Hepatocyte (in vitro differentiated cells): Measurements from ENCODE around the gene JADE1. TPM values are rescaled to one million over a fixed set of nuclear protein-coding genes. Genes with fewer than 3 reads are reported as not detected.

Experiments used
- DNase-seq: peaks from one replicate; pipeline ENCODE4 v3.0.0-alpha.2; 2016; ENCODE audit warnings: low spot score
- H2AFZ ChIP-seq: fragments of 200-600 bp; sonication (generic); 2 replicates; pipeline ENCODE4 v1.6.0; 2016; ENCODE audit warnings: antibody characterized with exemption, mild to moderate bottlenecking
- H3K27ac ChIP-seq: fragments of 200-600 bp; sonication (generic); 2 replicates; pipeline ENCODE4 v1.5.1; 2016; ENCODE audit warnings: mild to moderate bottlenecking
- H3K27me3 ChIP-seq: fragments of 200-600 bp; sonication (generic); 2 replicates; pipeline ENCODE4 v1.6.1; 2016
- H3K36me3 ChIP-seq: fragments of 200-600 bp; sonication (generic); replicated peaks from 2 replicates; pipeline ENCODE4 v1.5.1; 2016; ENCODE audit warnings: low read depth; ENCODE audit not compliant: insufficient read depth
- H3K4me1 ChIP-seq: fragments of 200-600 bp; sonication (generic); 2 replicates; pipeline ENCODE4 v1.5.1; 2016; ENCODE audit warnings: mild to moderate bottlenecking, moderate library complexity; ENCODE audit not compliant: insufficient read depth
- H3K4me2 ChIP-seq: fragments of 200-600 bp; sonication (generic); 2 replicates; pipeline ENCODE4 v1.6.0; 2016
- H3K4me3 ChIP-seq: fragments of 200-600 bp; sonication (generic); 2 replicates; pipeline ENCODE4 v1.5.1; 2016; ENCODE audit warnings: mild to moderate bottlenecking
- H3K79me2 ChIP-seq: fragments of 200-600 bp; sonication (generic); 2 replicates; pipeline ENCODE4 v1.6.0; 2017; ENCODE audit warnings: mild to moderate bottlenecking
- H3K9me2 ChIP-seq: fragments of 200-600 bp; sonication (generic); replicated peaks from 2 replicates; pipeline ENCODE4 v1.6.0; 2017; ENCODE audit warnings: mild to moderate bottlenecking; ENCODE audit not compliant: insufficient read depth
- H3K9me3 ChIP-seq: fragments of 200-600 bp; sonication (generic); 2 replicates; pipeline ENCODE4 v1.5.1; 2016; ENCODE audit warnings: low read depth, mild to moderate bottlenecking
- H4K20me1 ChIP-seq: fragments of 200-600 bp; sonication (generic); 2 replicates; pipeline ENCODE4 v1.6.0; 2016; ENCODE audit warnings: mild to moderate bottlenecking; ENCODE audit not compliant: insufficient read depth, poor library complexity, severe bottlenecking
- CTCF ChIP-seq: fragments of 200-600 bp; sonication (generic); IDR thresholded peaks from 2 replicates; pipeline ENCODE4 v1.5.1; 2016; ENCODE audit warnings: antibody characterized with exemption, mild to moderate bottlenecking; ENCODE audit not compliant: poor library complexity
- EZH2 ChIP-seq: fragments of 200-600 bp; sonication (generic); IDR thresholded peaks from 2 replicates; pipeline ENCODE4 v1.6.1; 2016; ENCODE audit warnings: antibody characterized with exemption, mild to moderate bottlenecking, borderline replicate concordance
- EZH2phosphoT487 ChIP-seq: fragments of 200-600 bp; sonication (generic); IDR thresholded peaks from one replicate; pipeline ENCODE4 v1.6.1; 2018; ENCODE audit warnings: antibody characterized with exemption, mild to moderate bottlenecking, low read depth, moderate library complexity; ENCODE audit not compliant: unreplicated experiment, severe bottlenecking
- WGBS: methylation state at CpG from one replicate; pipeline ENCODE4 v1.1.6; 2016; ENCODE audit warnings: low lambda C conversion rate; ENCODE audit errors: missing lambda C conversion rate; 5-methylcytosine and 5-hydroxymethylcytosine counted together
- polyA plus RNA-seq: library from polyadenylated mRNA; unstranded; fragments of >200 nt; fragmentation: Nextera tagmentation; extraction: Ambion mirVana; gene quantifications from 2 replicates; pipeline ENCODE4 v1.2.1, GENCODE V29; 2016
- total RNA-seq: library from RNA; depleted of rRNA; stranded (reverse); fragments of >200 nt; gene quantifications from 2 replicates; pipeline ENCODE4 v1.2.3, GENCODE V29; 2014

Gene JADE1
- total and polyA plus RNA-seq, 2 experiments from 2014 or later: 21.0 to 27.7 TPM

DNA sequence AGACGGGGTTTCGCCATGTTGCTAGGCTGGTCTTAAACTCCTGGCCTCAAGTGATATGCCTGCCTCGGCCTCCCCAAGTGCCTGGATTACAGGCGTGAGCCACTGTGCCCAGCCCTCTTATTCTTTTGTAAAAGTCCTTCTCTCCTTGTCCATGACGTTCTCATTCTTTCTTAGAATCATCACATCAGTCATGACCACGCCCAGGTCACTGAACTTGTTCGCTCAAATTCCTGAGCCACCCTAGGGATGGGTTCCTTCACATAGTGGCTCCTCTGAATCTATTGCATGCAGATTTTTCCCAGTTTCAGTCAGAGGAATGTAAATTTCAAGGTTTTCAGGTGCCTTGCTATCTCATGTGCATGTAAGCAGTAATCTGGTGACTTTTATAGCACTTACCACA lies 15.7 kb downstream of the JADE1 start:
- Histone ChIP-seq H3K27me3 (no peaks in the 10 kb centered on the region), H3K4me3 (no peak overlapping the region), H3K9me3 (no peaks in the 10 kb centered on the region), H3K36me3 (no peaks in the 10 kb centered on the region), H2AFZ (no peak overlapping the region), H4K20me1 (peaks cover 9% of the 10 kb centered on the region), H3K4me1 (peaks cover 40% of the 10 kb centered on the region), H3K27ac (peak overlapping the region; percentile 95), H3K9me2 (no peaks in the 10 kb centered on the region), H3K4me2 (no peak overlapping the region), H3K79me2 (peaks cover 94% of the 10 kb centered on the region)
- TF ChIP-seq CTCF (no peak), EZH2 (no peak), EZH2phosphoT487 (no peak)
- 78% methylated on average over 7 of the region's 7 CpGs for WGBS
- peak; percentile 77 for DNase-seq

- TF ChIP-seq EZH2 (no peak), EZH2phosphoT487 (no peak), CTCF (no peak)
- DNase-seq: no peak
- H3K4me2 ChIP-seq: no peak overlapping the region
- H3K9me3 ChIP-seq: no peaks in the 10 kb centered on the region
- no peak overlapping the region for H3K4me3 ChIP-seq
- H4K20me1 ChIP-seq: no peaks in the 10 kb centered on the region
- no peaks in the 10 kb centered on the region for H3K27me3 ChIP-seq
- H3K9me2 ChIP-seq: no peaks in the 10 kb centered on the region
- H3K27ac ChIP-seq: peak overlapping the region; percentile 87
- H3K79me2 ChIP-seq: peaks cover 86% of the 10 kb centered on the region
- H3K4me1 ChIP-seq: peaks cover 48% of the 10 kb centered on the region
- no peaks in the 10 kb centered on the region for H3K36me3 ChIP-seq
- no peak overlapping the region for H2AFZ ChIP-seq
Measured at GRCh38 chr4:128827296-128827695, 17.8 kb downstream of the JADE1 start.

DNA sequence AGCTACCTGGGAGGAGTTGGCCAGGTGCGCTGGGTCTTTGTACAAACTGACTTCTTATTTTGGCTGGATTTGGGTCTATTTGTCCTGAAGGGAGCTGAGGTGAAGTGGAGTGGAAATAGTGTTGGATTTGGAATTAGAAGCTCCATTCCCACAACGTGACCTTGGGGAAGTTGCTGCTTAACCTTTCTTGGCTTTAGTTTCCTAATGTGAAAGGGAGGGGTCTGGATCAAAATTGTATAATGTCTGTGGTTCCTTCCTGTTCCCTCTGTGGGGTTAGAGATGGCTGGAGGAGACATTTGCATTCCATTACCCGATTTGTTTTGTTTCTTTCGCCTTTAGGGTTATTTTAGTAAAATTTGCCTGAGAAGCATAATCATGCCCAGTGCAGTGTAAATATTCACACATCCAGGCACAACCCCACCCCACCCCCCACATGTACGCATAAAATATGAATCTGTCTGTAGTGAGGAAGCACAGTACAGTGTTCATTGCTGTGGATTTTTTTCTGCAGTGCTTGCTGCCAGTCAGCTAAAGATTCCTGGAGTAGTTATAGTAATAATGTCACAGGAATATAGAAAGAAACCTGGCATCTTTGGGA lies 21.5 kb downstream of the JADE1 start:
- Histone ChIP-seq H2AFZ (no peak overlapping the region), H3K4me3 (no peak overlapping the region), H3K27ac (peak overlapping the region; percentile 77), H3K79me2 (peaks cover 92% of the 10 kb centered on the region), H3K27me3 (no peaks in the 10 kb centered on the region), H3K4me2 (peak overlapping the region; percentile 52), H3K9me3 (no peaks in the 10 kb centered on the region), H4K20me1 (no peaks in the 10 kb centered on the region), H3K36me3 (no peaks in the 10 kb centered on the region), H3K9me2 (no peaks in the 10 kb centered on the region), H3K4me1 (peaks cover 41% of the 10 kb centered on the region)
- WGBS: 32% methylated on average over 5 of the region's 5 CpGs
- DNase-seq: no peak
- TF ChIP-seq EZH2phosphoT487 (no peak), CTCF (no peak), EZH2 (no peak)

DNA sequence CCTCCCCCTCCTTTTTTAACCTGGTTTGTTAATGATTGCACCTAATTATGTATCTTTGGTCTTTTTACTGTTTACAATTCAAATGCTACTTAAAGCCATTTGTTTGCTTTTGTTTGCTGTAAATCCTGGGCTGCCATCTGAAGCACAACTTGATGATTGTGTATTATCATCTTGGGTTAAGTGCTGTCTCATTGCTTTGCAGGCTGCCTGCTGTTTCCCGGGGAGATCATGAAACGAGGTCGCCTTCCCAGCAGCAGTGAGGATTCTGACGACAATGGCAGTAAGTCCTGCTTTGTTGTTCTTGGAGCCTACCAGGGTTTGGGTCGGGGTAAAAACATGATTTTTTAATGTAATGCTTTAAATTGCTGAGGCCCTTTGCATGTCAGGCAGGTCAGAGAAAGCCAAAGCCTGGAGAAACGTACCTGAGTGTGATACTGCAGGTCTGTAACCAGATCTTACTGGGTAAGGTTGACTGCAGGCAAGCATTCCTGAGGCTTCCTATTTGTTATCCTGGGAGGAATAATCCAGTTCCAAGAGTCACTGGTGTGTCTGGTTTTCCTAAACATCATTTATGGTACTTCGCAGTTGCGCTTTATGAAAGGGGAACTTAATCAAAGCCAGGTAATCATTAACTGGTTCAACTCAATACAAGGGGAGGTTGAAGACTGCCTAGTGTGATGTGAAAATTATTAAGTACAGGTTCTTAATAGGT lies 22.2 kb downstream of the JADE1 start:
- Histone ChIP-seq H3K4me3 (no peak overlapping the region), H2AFZ (no peak overlapping the region), H3K4me2 (peak overlapping the region; percentile 52), H3K9me2 (no peaks in the 10 kb centered on the region), H3K4me1 (peaks cover 35% of the 10 kb centered on the region), H3K36me3 (no peaks in the 10 kb centered on the region), H3K79me2 (peaks cover 92% of the 10 kb centered on the region), H3K9me3 (no peaks in the 10 kb centered on the region), H3K27me3 (no peaks in the 10 kb centered on the region), H4K20me1 (no peaks in the 10 kb centered on the region), H3K27ac (peak overlapping the region; percentile 77)
- peak; percentile 49 for DNase-seq
- TF ChIP-seq CTCF: no peak
- no peak for TF ChIP-seq EZH2
- no peak for TF ChIP-seq EZH2phosphoT487
- 20% methylated on average over 8 of the region's 8 CpGs for WGBS
